GM19438 (cell line): ENCODE measurements around the gene C10orf71.

Source experiments
- ATAC-seq: cut with Tn5 transposase; IDR thresholded peaks from one replicate; pipeline ENCODE4 v1.9.1; 2021; ENCODE audit warnings: low read depth; ENCODE audit not compliant: unreplicated experiment

The C10orf71 gene

GRCh38 chr10:49273626-49274025 is 25.3 kb upstream of the C10orf71 start:
- no peak for ATAC-seq

GRCh38 chr10:49274886-49275285 is 24.1 kb upstream of the C10orf71 start:
- ATAC-seq, result no peak

GRCh38 chr10:49275896-49276295 is 23.1 kb upstream of the C10orf71 start:
- no peak for ATAC-seq

GRCh38 chr10:49276596-49276995 is 22.4 kb upstream of the C10orf71 start:
- ATAC-seq, result no peak

- ATAC-seq, result no peak
Measured at GRCh38 chr10:49277973-49278372, 21.0 kb upstream of the C10orf71 start.

GRCh38 chr10:49278497-49278981 is 20.4 kb upstream of the C10orf71 start:
- ATAC-seq, result no peak

GRCh38 chr10:49279015-49279880 is 19.7 kb upstream of the C10orf71 start:
- no peak for ATAC-seq

GRCh38 chr10:49280001-49280408 is 19.0 kb upstream of the C10orf71 start:
- ATAC-seq, result no peak

- no peak for ATAC-seq
Measured at GRCh38 chr10:49281461-49281860, 17.5 kb upstream of the C10orf71 start.

- ATAC-seq, result no peak
Measured at GRCh38 chr10:49282306-49282705, 16.7 kb upstream of the C10orf71 start.

GRCh38 chr10:49282879-49283341 is 16.1 kb upstream of the C10orf71 start:
- no peak for ATAC-seq

GRCh38 chr10:49283491-49283890 is 15.5 kb upstream of the C10orf71 start:
- no peak for ATAC-seq

GRCh38 chr10:49284356-49284755 is 14.6 kb upstream of the C10orf71 start:
- ATAC-seq, result no peak

- no peak for ATAC-seq
Measured at GRCh38 chr10:49285232-49285631, 13.7 kb upstream of the C10orf71 start.

GRCh38 chr10:49286686-49287085 is 12.3 kb upstream of the C10orf71 start:
- no peak for ATAC-seq

GRCh38 chr10:49287689-49288340 is 11.2 kb upstream of the C10orf71 start:
- ATAC-seq, result no peak

GRCh38 chr10:49288341-49289065 is 10.5 kb upstream of the C10orf71 start:
- ATAC-seq, result no peak

GRCh38 chr10:49289480-49289879 is 9.5 kb upstream of the C10orf71 start:
- ATAC-seq, result no peak

GRCh38 chr10:49290131-49290530 is 8.8 kb upstream of the C10orf71 start:
- no peak for ATAC-seq

- no peak for ATAC-seq
Measured at GRCh38 chr10:49290607-49291006, 8.4 kb upstream of the C10orf71 start.
